ENCODE results near the gene SPHKAP.
"Not testable (repeated sequence)": the region's sequence is repeated elsewhere in the genome, so short reads cannot be mapped to it uniquely, and the experiment has no call there.

The SPHKAP gene

DNA sequence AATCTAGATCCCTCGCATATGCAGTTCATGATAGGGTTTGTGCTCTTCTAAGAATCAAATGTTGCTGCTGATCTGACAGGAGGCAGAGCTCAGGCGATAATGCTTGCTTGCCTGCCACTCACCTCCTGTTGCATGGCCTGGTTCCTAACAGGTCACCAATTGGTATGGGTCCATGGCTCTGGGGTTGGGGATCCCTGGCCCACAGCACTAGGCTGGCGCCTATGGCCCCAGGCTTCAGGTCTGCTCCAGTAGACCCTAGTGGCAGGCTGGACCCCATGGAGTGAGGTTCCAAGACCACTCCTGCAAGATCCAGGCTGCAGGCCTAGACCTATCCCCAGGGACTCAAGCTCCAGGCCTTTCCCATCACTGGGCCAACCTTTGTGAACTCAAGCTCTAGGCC, 102.3 kb downstream of the SPHKAP start:
- no peak overlapping the region for H3K4me3 ChIP-seq (ENCODE audit: low read depth, low read length)
- TF ChIP-seq, protein P1, sequence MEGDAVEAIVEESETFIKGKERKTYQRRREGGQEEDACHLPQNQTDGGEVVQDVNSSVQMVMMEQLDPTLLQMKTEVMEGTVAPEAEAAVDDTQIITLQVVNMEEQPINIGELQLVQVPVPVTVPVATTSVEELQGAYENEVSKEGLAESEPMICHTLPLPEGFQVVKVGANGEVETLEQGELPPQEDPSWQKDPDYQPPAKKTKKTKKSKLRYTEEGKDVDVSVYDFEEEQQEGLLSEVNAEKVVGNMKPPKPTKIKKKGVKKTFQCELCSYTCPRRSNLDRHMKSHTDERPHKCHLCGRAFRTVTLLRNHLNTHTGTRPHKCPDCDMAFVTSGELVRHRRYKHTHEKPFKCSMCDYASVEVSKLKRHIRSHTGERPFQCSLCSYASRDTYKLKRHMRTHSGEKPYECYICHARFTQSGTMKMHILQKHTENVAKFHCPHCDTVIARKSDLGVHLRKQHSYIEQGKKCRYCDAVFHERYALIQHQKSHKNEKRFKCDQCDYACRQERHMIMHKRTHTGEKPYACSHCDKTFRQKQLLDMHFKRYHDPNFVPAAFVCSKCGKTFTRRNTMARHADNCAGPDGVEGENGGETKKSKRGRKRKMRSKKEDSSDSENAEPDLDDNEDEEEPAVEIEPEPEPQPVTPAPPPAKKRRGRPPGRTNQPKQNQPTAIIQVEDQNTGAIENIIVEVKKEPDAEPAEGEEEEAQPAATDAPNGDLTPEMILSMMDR (IDR thresholded peaks at IDR 0.05; ENCODE audit: low read depth, low read length): no peak

DNA sequence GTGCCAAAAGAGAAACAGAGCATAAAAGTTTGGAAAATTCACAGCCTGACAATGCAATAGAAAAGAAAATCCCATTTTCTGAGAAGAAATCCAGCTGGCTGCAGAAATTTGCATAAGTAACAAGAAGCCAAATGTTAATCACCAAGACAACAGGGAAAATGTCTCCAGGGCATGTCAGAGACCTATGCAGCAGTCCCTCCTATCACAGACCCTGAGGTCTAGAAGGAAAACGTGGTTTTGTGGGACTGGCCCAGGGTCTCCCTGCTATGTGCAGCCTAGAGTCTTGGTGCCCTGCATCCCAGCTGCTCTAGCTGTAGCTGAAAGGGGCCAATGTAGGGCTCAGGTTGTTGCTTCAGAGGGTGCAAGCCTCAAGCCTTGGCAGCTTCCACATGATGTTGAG, 104.8 kb downstream of the SPHKAP start:
- H3K4me3 ChIP-seq (ENCODE audit: low read depth, low read length): not testable (repeated sequence)

DNA sequence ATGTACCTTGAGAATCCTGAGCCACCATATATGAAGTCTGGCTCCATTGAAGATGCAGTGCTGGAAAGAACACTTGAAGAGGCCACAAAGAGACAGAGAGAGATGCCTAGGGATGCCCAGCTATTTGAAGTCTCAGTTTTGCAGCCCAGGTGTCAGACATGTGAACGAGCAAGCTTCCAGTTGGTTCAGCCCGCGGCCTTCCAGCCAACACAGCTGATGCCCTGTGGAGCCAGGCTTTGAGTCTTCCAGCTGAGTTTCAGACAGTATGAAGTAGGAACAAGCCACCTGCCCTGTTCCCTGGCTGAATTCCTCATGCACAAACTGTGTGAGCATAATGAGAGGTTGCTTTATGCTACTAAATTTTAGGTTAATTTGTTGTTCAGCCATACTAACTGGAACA, 108.8 kb downstream of the SPHKAP start:
- H3K4me3 ChIP-seq (ENCODE audit: low read depth, low read length): no peak overlapping the region
- TF ChIP-seq, protein P1 (IDR thresholded peaks at IDR 0.05; ENCODE audit: low read depth, low read length): no peak

DNA sequence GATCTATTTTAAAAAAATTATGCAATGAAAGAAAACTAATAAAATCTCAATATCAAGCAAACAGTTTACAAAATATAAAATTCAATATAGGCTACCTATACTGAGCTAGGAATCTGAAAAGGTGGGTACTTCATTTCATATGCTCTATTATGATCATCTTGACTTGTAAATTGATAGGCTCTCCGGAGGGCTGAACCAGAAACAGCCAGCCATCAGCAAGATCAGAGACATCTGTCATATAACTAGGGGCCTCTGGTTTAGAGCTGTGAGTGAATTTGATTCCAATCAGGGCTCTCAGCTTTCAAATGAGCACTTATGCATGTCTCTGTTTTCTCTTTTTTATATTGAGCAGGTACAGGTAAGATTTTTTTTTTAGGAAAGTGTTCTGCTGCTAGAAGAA, 114.2 kb downstream of the SPHKAP start:
- no peak overlapping the region for H3K4me3 ChIP-seq (ENCODE audit: low read depth, low read length)
- TF ChIP-seq, protein P1 (IDR thresholded peaks at IDR 0.05; ENCODE audit: low read depth, low read length): no peak

DNA sequence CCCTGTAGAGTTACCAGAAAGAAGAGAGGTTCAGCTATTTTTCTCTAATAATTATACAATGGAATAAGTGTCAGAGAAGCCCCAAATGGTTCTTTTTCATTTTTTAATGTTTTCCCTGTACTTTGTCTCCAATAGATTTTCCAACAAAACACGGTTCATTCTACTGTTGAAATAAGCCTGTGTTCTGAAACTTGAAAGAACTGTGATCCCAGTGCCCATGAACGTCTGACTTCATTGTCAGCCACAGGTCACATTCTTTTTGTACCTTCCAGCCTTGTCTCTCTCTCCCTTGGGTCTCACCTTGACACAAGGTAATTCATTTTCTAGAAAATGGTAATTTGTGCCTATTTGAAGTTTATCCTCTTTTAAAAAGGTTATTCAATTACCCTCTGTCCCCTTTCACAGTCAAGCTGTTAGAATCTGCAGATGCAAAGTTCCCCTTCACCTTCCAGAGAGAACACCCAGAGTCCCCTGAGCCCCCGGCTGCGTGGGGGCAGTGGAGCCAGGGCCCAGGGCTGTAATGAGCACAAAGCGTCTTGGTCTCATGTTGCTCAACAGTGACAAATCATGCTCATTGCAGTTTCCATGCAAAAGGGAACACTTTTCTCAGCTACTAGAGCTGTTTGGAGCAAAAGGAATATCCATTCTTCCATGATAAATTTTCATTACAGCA, 115.2 kb downstream of the SPHKAP start:
- TF ChIP-seq, protein P1 (IDR thresholded peaks at IDR 0.05; ENCODE audit: low read depth, low read length): no peak

DNA sequence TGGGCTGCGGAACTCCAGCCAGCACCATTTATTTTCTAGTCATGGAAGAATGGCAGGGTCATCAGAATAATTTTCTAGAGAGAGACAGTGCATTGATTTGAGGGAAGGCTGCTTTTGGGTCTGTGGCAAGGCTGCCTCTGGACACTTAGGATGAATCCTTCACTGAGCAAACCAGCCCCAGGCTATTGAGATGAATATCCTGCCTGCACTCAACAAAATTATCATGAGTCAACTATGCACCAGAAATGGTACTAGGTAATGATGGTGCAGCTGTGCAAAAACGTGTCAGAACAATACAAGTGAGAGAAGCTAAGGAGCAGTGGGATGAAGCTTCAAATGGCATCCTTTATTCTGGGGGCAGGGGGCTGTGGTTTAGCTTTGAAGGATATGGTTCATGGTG, 115.8 kb downstream of the SPHKAP start:
- TF ChIP-seq, protein P1 (IDR thresholded peaks at IDR 0.05; ENCODE audit: low read depth, low read length): no peak

More for the DNA sequence above, 115.2 kb downstream of the SPHKAP start:
- H3K4me3 ChIP-seq (ENCODE audit: low read depth, low read length): no peak overlapping the region

DNA sequence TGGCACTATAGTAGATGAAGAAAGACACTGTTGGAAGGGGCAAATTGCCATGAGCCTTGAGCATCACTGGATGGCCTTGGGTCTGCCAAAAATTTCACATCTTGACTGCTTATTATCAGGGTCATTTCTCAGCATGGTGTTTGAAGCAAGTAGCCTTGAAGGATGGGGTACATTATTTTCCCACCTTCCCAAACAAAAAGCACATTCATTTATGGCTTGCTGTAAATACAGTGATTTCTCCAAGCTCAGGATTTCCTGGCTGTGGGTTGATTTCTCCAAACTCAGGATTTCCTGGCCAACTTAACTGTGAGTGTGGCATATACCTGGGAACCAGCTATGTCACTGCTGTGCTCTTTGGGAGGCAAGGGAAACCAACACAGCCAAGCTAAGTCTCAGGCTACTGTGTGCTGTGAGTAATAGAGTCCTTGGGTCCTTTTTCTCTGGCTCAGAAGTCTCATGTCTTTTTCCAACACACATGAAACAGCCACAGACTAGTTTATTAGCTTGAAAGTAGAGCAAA, 116.6 kb downstream of the SPHKAP start:
- TF ChIP-seq, protein P1 (IDR thresholded peaks at IDR 0.05; ENCODE audit: low read depth, low read length): no peak
- H3K4me3 ChIP-seq (ENCODE audit: low read depth, low read length): no peak overlapping the region

More for the DNA sequence above, 115.8 kb downstream of the SPHKAP start:
- no peak overlapping the region for H3K4me3 ChIP-seq (ENCODE audit: low read depth, low read length)

DNA sequence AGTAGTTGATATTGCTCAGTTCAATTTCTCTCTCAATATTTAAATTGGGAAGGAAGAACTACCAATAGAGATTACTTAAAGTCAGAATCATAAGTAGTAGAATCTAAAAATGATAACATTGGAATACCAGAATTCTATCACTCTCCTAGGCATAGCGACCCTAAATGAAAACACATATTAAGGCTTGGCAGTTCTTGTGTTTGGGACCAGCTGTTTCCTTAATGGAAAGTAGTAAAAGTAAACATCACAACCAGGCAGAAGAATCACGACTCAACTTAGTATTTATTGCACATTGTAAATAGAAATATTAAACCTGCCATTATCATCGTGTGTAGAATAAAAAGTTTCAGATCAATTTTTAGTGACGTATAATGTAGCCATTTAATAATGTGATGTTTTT, 117.5 kb downstream of the SPHKAP start:
- H3K4me3 ChIP-seq (ENCODE audit: low read depth, low read length): no peak overlapping the region
- TF ChIP-seq, protein P1 (IDR thresholded peaks at IDR 0.05; ENCODE audit: low read depth, low read length): no peak

Measured in WI38 (cell line).